GM21390 (cell line): ENCODE data around the gene GPR146.
A peak's percentile ranks its signal among the peaks of the same experiment; 100 is the strongest.

Experiments
- ATAC-seq: cut with Tn5 transposase; IDR thresholded peaks from one replicate; pipeline ENCODE4 v1.9.1; 2021; ENCODE audit not compliant: unreplicated experiment

Gene GPR146

GRCh38 chr7:1090686-1091643 is 46.6 kb downstream of the GPR146 start:
- no peak for ATAC-seq

GRCh38 chr7:1091644-1092027 is 47.3 kb downstream of the GPR146 start:
- ATAC-seq = no peak

- ATAC-seq = no peak
Measured at GRCh38 chr7:1092161-1092632, 47.9 kb downstream of the GPR146 start.

GRCh38 chr7:1092806-1093501 is 48.6 kb downstream of the GPR146 start:
- ATAC-seq = no peak

GRCh38 chr7:1093502-1093843 is 49.1 kb downstream of the GPR146 start:
- no peak for ATAC-seq

- ATAC-seq = no peak
Measured at GRCh38 chr7:1093916-1094508, 49.7 kb downstream of the GPR146 start.

- ATAC-seq = no peak
Measured at GRCh38 chr7:1094870-1095269, 50.5 kb downstream of the GPR146 start.

- no peak for ATAC-seq
Measured at GRCh38 chr7:1095621-1096155, 51.3 kb downstream of the GPR146 start.

GRCh38 chr7:1096156-1097119 is 52.1 kb downstream of the GPR146 start:
- ATAC-seq = no peak

- no peak for ATAC-seq
Measured at GRCh38 chr7:1097120-1097504, 52.8 kb downstream of the GPR146 start.

GRCh38 chr7:1098243-1099153 is 54.2 kb downstream of the GPR146 start:
- no peak for ATAC-seq

GRCh38 chr7:1099154-1099542 is 54.8 kb downstream of the GPR146 start:
- ATAC-seq = no peak

GRCh38 chr7:1099637-1100036 is 55.3 kb downstream of the GPR146 start:
- no peak for ATAC-seq

GRCh38 chr7:1100386-1100785 is 56.0 kb downstream of the GPR146 start:
- ATAC-seq = no peak

- no peak for ATAC-seq
Measured at GRCh38 chr7:1100834-1101562, 56.7 kb downstream of the GPR146 start.

- ATAC-seq = no peak
Measured at GRCh38 chr7:1101563-1102431, 57.5 kb downstream of the GPR146 start.

- ATAC-seq = peak; percentile 39
Measured at GRCh38 chr7:1103009-1103788, 58.9 kb downstream of the GPR146 start.
